Esophagus muscularis mucosa (tissue), 4 donors: ENCODE results near the gene PPP1CA. TPM values are rescaled to one million over a fixed set of nuclear protein-coding genes. Genes with fewer than 3 reads are reported as not detected.
A peak's percentile ranks its signal among the peaks of the same experiment; 100 is the strongest.

Source experiments
- DNase-seq: peaks from one replicate; pipeline ENCODE4 v3.0.0-alpha.2; 2017; ENCODE audit errors: extremely low spot score
- H3K27ac ChIP-seq, 4 donors: fragments of 200-600 bp; sonication (generic); replicated peaks in 1 of 4; 1 replicate in 3 of 4; 2 replicates in 1 of 4; pipeline ENCODE4 v1.5.1; 2016 to 2019; ENCODE audit warnings: mild to moderate bottlenecking in 1 of 4
- H3K27me3 ChIP-seq, 4 donors: fragments of 200-600 bp; sonication (generic); one replicate each; pipeline versions ENCODE4 v1.5.1 to v1.6.0; 2016 to 2019
- H3K36me3 ChIP-seq, 4 donors: fragments of 200-600 bp; sonication (generic); one replicate each; pipeline ENCODE4 v1.5.1; 2016 to 2019
- H3K4me1 ChIP-seq, 4 donors: fragments of 200-600 bp; sonication (generic); one replicate each; pipeline ENCODE4 v1.5.1; 2016 to 2019
- H3K4me3 ChIP-seq, 4 donors: fragments of 200-600 bp; sonication (generic); 1 replicate in 2 of 4; 2 replicates in 2 of 4; pipeline ENCODE4 v1.5.1; 2016 to 2019; ENCODE audit warnings: mild to moderate bottlenecking in 4 of 4, moderate library complexity in 1 of 4
- H3K9me3 ChIP-seq, 4 donors: fragments of 200-600 bp; sonication (generic); 1 replicate in 3 of 4; 2 replicates in 1 of 4; pipeline ENCODE4 v1.5.1; 2016 to 2019
- CTCF ChIP-seq, 3 experiments: fragments of 200-600 bp in 2 of 3; fragments of 450-650 bp in 1 of 3; sonication (generic) in 2 of 3; IDR thresholded peaks; one replicate each; pipeline ENCODE4 v1.5.1; 2017 to 2019; ENCODE audit warnings: antibody characterized with exemption in 3 of 3, mild to moderate bottlenecking in 2 of 3, moderate library complexity in 1 of 3
- EP300 ChIP-seq: sonication (generic); formaldehyde crosslinking; IDR thresholded peaks from one replicate; pipeline ENCODE4 v1.6.1; 2017; ENCODE audit warnings: antibody characterized with exemption
- POLR2A ChIP-seq: fragments of 450-650 bp; IDR thresholded peaks from one replicate; pipeline ENCODE4 v1.6.1; 2017; ENCODE audit warnings: antibody characterized with exemption, moderate library complexity, mild to moderate bottlenecking, low read depth
- POLR2AphosphoS5 ChIP-seq, 2 donors: sonication (generic); formaldehyde crosslinking; IDR thresholded peaks; one replicate each; pipeline ENCODE4 v1.6.1; 2017; ENCODE audit warnings: antibody characterized with exemption in 2 of 2
- WGBS: methylation state at CpG from one replicate; pipeline ENCODE4 v1.1.5; 2018; 5-methylcytosine and 5-hydroxymethylcytosine counted together
- intact Hi-C: fragments of 100-400 bp; cut with DNase I; formaldehyde crosslinking; loops from one replicate; pipeline ENCODE4 v1.15.1; 2023
- total RNA-seq, 4 donors: library from RNA; depleted of rRNA; stranded (reverse); fragments of >200 nt; gene quantifications; one replicate each; pipeline versions ENCODE4 v1.1.0 to v1.2.1, GENCODE V29; 2016

Gene PPP1CA
- total RNA-seq, 4 donors from 2014 or later: 56.9 to 87.3 (median 78.7) TPM

GRCh38 chr11:67392183-67392715, 9.4 kb downstream of the PPP1CA start:
- no peak for DNase-seq
- H3K27me3 ChIP-seq: no peaks in the 10 kb centered on the region
- H3K9me3 ChIP-seq: no peaks in the 10 kb centered on the region
- 16% methylated on average over 20 of the region's 31 CpGs for WGBS
- intact Hi-C loops: no loop called here
- H3K36me3 ChIP-seq: peaks cover 5 to 41% (median 26%) of the 10 kb centered on the region in 4 donors
- no peak for TF ChIP-seq EP300
- no peak for TF ChIP-seq POLR2A
- TF ChIP-seq POLR2AphosphoS5 (IDR thresholded peaks at IDR 0.05): no peak
- TF ChIP-seq CTCF (IDR thresholded peaks at IDR 0.05): no peak
- H3K27ac ChIP-seq: peak overlapping the region; percentile 80 to 89 (median 86)
- H3K4me3 ChIP-seq: peak overlapping the region; percentile 74 to 97 (median 86)
- H3K4me1 ChIP-seq: peaks cover 20 to 40% (median 37%) of the 10 kb centered on the region in 4 donors

GRCh38 chr11:67391304-67392182, 10.1 kb downstream of the PPP1CA start, which contains the start of gene RAD9A:
Gene RAD9A, plus strand, starts transcription at chr11:67391986. Its CDS starts 59 bp downstream, at chr11:67392045.
- 0% methylated on average over 11 of the region's 75 CpGs for WGBS
- no peaks in the 10 kb centered on the region for H3K9me3 ChIP-seq
- peak; percentile 98 for DNase-seq
- H3K36me3 ChIP-seq: peaks cover 0 to 34% (median 19%) of the 10 kb centered on the region in 4 donors
- TF ChIP-seq CTCF (IDR thresholded peaks at IDR 0.05) (peak in 1 of 3 experiments; percentile 34), POLR2A (peak; percentile 36), POLR2AphosphoS5 (IDR thresholded peaks at IDR 0.05) (peak; percentile 91 to 94), EP300 (no peak)
- H3K27me3 ChIP-seq: no peaks in the 10 kb centered on the region
- H3K4me3 ChIP-seq: peak within 1 kb of the TSS; percentile 74 to 97 (median 86)
- intact Hi-C loops: no loop called here
- H3K4me1 ChIP-seq: peaks cover 20 to 35% (median 30%) of the 10 kb centered on the region in 4 donors
- peak within 1 kb of the TSS; percentile 80 to 89 (median 86) for H3K27ac ChIP-seq

GRCh38 chr11:67390947-67391303, 10.7 kb downstream of the PPP1CA start:
- no peak for DNase-seq
- Histone ChIP-seq H3K36me3 (peaks cover 0 to 27% (median 13%) of the 10 kb centered on the region in 4 donors), H3K4me1 (peaks cover 20 to 32% (median 29%) of the 10 kb centered on the region in 4 donors), H3K9me3 (no peaks in the 10 kb centered on the region), H3K27ac (peak overlapping the region; percentile 80 to 89 (median 86)), H3K4me3 (peak overlapping the region; percentile 74 to 97 (median 86)), H3K27me3 (no peaks in the 10 kb centered on the region)
- intact Hi-C loops: no loop called here
- 13% methylated on average over 15 of the region's 15 CpGs for WGBS
- TF ChIP-seq POLR2A (no peak), EP300 (no peak), POLR2AphosphoS5 (IDR thresholded peaks at IDR 0.05) (no peak), CTCF (IDR thresholded peaks at IDR 0.05) (no peak)

GRCh38 chr11:67389477-67389876, 12.2 kb downstream of the PPP1CA start:
- Histone ChIP-seq H3K27me3 (no peaks in the 10 kb centered on the region), H3K4me1 (peaks cover 20 to 43% (median 41%) of the 10 kb centered on the region in 4 donors), H3K4me3 (no peak overlapping the region), H3K9me3 (no peaks in the 10 kb centered on the region), H3K36me3 (peaks cover 0 to 13% (median 5%) of the 10 kb centered on the region in 4 donors), H3K27ac (no peak overlapping the region)
- TF ChIP-seq EP300: no peak
- no peak for TF ChIP-seq POLR2A
- peak; percentile 45 to 53 (median 48) for TF ChIP-seq CTCF (IDR thresholded peaks at IDR 0.05)
- WGBS: 62% methylated on average over 6 of the region's 6 CpGs
- intact Hi-C loops: no loop called here
- DNase-seq: no peak
